A673 (cell line): ENCODE results near the gene ZC3H18. TPM values are rescaled to one million over a fixed set of nuclear protein-coding genes. Genes with fewer than 3 reads are reported as not detected.

Experiments
- BruUV-seq: library from RNA; stranded (reverse); fragments of 400-500 nt; replicated peaks from 2 replicates; lab custom pipeline; 2021; lab: Mats Ljungman, UMichigan
- CTCF ChIA-PET: fragments of 300-600 bp; sonication (Branson Sonifier 250); formaldehyde crosslinking; loops from one replicate; lab custom pipeline; 2022; ENCODE audit warnings: antibody characterized with exemption; lab: Charles Lee
- POLR2A ChIA-PET: fragments of 300-600 bp; sonication (Branson Sonifier 250); formaldehyde crosslinking; loops from one replicate; lab custom pipeline; 2022; ENCODE audit warnings: antibody characterized with exemption; ENCODE audit not compliant: low non-redundant PET; lab: Charles Lee
- DNase-seq: peaks from one replicate; pipeline ENCODE4 v3.0.0-alpha.2; 2015; ENCODE audit warnings: low spot score
- H3K27ac ChIP-seq: fragments of 200-600 bp; sonication (generic); 2 replicates; pipeline ENCODE4 v1.5.1; 2016; ENCODE audit warnings: mixed run types, low read depth, mild to moderate bottlenecking, mixed read lengths, antibody characterized with exemption, low read length; ENCODE audit not compliant: poor library complexity, severe bottlenecking
- H3K27me3 ChIP-seq: fragments of 200-600 bp; sonication (generic); replicated peaks from 2 replicates; pipeline ENCODE4 v1.6.1; 2017; ENCODE audit warnings: mixed run types, low read depth, mild to moderate bottlenecking, mixed read lengths, antibody characterized with exemption, low read length; ENCODE audit not compliant: insufficient read depth, poor library complexity
- H3K36me3 ChIP-seq: fragments of 200-600 bp; sonication (generic); 2 replicates; pipeline ENCODE4 v1.6.1; 2016; ENCODE audit warnings: mixed run types, mild to moderate bottlenecking, mixed read lengths, antibody characterized with exemption, low read length; ENCODE audit not compliant: insufficient read depth, poor library complexity, severe bottlenecking
- H3K4me1 ChIP-seq: fragments of 200-600 bp; sonication (generic); 2 replicates; pipeline ENCODE4 v1.6.1; 2017; ENCODE audit warnings: mixed run types, mild to moderate bottlenecking, mixed read lengths, antibody characterized with exemption, low read length; ENCODE audit not compliant: insufficient read depth, poor library complexity, severe bottlenecking
- H3K4me3 ChIP-seq: fragments of 200-600 bp; sonication (generic); 2 replicates; pipeline ENCODE4 v1.5.1; 2016; ENCODE audit warnings: low read depth, mixed run types, mild to moderate bottlenecking, mixed read lengths, low read length; ENCODE audit not compliant: poor library complexity, severe bottlenecking
- H3K9me3 ChIP-seq: fragments of 200-600 bp; sonication (generic); 2 replicates; pipeline ENCODE4 v1.6.1; 2016; ENCODE audit warnings: mixed run types, low read depth, mild to moderate bottlenecking, mixed read lengths, antibody characterized with exemption, low read length; ENCODE audit not compliant: poor library complexity, severe bottlenecking
- CTCF ChIP-seq: fragments of 300-800, 200-600 bp; sonication (generic); conservative IDR thresholded peaks from 2 replicates; pipeline ENCODE4 v1.5.1; 2017; ENCODE audit warnings: low read depth, mild to moderate bottlenecking, antibody characterized with exemption, low read length, moderate library complexity, mixed read lengths
- EZH2 ChIP-seq: fragments of 200-600 bp; sonication (generic); IDR thresholded peaks from 2 replicates; pipeline ENCODE4 v1.6.1; 2017; ENCODE audit warnings: borderline replicate concordance, low read depth, mild to moderate bottlenecking, mixed read lengths, antibody characterized with exemption, low read length; ENCODE audit not compliant: poor library complexity, severe bottlenecking
- intact Hi-C: fragments of 100-400 bp; cut with micrococcal nuclease; formaldehyde crosslinking; loops from one replicate; pipeline ENCODE4 v1.10.0; 2022; ENCODE audit not compliant: unreplicated experiment
- total RNA-seq: library from RNA; stranded (reverse); gene quantifications from 2 replicates; pipeline ENCODE4 v1.2.3, GENCODE V29; 2021

Gene ZC3H18
- total RNA-seq, 1 experiment from 2014 or later, result 83.4 TPM

- ChIA-PET CTCF (no interaction called here), POLR2A (no interaction called here)
- H3K9me3 ChIP-seq, result no peaks in the 10 kb centered on the region
- no peak overlapping the region for H3K4me3 ChIP-seq
- no TSS peak for BruUV-seq
- no peaks in the 10 kb centered on the region for H3K4me1 ChIP-seq
- H3K27me3 ChIP-seq, result peaks cover 4% of the 10 kb centered on the region
- intact Hi-C loops, result no loop called here
- no peak overlapping the region for H3K27ac ChIP-seq
- DNase-seq, result no peak
- H3K36me3 ChIP-seq, result peaks cover 34% of the 10 kb centered on the region
- TF ChIP-seq EZH2 (no peak), CTCF (no peak)
Observed at GRCh38 chr16:88633684-88634140, 63.5 kb downstream of the ZC3H18 start.

- Histone ChIP-seq H3K4me3 (no peak overlapping the region), H3K4me1 (no peaks in the 10 kb centered on the region), H3K27ac (no peak overlapping the region), H3K27me3 (peaks cover 11% of the 10 kb centered on the region), H3K9me3 (no peaks in the 10 kb centered on the region), H3K36me3 (peaks cover 32% of the 10 kb centered on the region)
- POLR2A ChIA-PET, result no interaction called here
- DNase-seq, result no peak
- TF ChIP-seq EZH2 (no peak), CTCF (no peak)
- CTCF ChIA-PET, result no interaction called here
- intact Hi-C loops, result no loop called here
- no TSS peak for BruUV-seq
Observed at GRCh38 chr16:88634141-88634993, 64.2 kb downstream of the ZC3H18 start.

- peaks cover 28% of the 10 kb centered on the region for H3K36me3 ChIP-seq
- intact Hi-C loops, result no loop called here
- H3K4me3 ChIP-seq, result no peak overlapping the region
- H3K4me1 ChIP-seq, result no peaks in the 10 kb centered on the region
- CTCF ChIA-PET, result no interaction called here
- no peak for DNase-seq
- no peak overlapping the region for H3K27ac ChIP-seq
- no peaks in the 10 kb centered on the region for H3K9me3 ChIP-seq
- TF ChIP-seq EZH2 (no peak), CTCF (no peak)
- POLR2A ChIA-PET, result no interaction called here
- peaks cover 18% of the 10 kb centered on the region for H3K27me3 ChIP-seq
- no TSS peak for BruUV-seq
Observed at GRCh38 chr16:88634994-88635670, 64.9 kb downstream of the ZC3H18 start.
